Measurements from ENCODE around the gene HOXA6. TPM values are rescaled to one million over a fixed set of nuclear protein-coding genes. Genes with fewer than 3 reads are reported as not detected.

The HOXA6 gene
- total and polyA plus RNA-seq, 2 donors from 2014 or later, result 1.1 to 22.0 TPM

DNA sequence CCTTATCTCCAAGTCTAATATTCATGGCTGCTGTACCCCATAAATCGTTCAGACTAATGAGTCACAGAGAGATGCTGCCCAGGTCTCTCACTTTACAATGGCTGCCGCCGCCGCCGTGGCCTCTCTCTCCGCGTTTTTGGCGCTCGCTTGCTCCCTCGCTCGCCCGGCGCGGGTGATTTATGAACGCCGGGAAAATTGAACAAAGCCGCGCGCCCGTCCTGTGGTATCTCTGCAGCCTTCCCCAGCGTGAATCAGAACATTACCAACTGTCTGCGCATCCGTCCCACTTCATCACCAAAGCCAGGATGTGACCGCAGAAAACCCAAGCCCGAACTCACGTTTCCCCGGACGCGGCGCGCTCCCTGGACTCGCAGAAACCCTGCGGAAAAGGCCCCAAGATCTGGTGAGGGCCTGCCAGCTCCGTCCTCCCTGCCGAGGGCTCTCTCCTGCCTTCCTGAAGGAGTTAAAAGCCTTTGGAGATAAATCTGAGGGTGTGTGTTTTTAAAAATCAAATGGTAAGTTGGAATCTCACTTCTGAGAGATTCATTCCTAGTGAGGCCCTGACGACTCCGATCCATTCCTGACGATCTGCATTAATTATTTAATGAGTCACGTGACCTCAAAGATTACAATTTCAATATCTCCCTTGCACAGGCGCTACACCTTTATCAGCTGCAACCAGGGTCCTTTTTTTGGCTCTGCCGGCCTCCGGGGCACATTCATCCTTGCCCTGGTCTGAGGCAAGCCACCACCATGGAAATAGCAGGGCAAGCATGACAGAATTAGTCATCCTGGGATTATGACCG, 23.3 kb downstream of the HOXA6 start:
- H3K9me3 ChIP-seq (ENCODE audit: control insufficient read depth in 2 of 3, insufficient read depth in 1 of 3, low read length in 3 of 3), result no peaks in the 10 kb centered on the region
- TF ChIP-seq, protein P1, sequence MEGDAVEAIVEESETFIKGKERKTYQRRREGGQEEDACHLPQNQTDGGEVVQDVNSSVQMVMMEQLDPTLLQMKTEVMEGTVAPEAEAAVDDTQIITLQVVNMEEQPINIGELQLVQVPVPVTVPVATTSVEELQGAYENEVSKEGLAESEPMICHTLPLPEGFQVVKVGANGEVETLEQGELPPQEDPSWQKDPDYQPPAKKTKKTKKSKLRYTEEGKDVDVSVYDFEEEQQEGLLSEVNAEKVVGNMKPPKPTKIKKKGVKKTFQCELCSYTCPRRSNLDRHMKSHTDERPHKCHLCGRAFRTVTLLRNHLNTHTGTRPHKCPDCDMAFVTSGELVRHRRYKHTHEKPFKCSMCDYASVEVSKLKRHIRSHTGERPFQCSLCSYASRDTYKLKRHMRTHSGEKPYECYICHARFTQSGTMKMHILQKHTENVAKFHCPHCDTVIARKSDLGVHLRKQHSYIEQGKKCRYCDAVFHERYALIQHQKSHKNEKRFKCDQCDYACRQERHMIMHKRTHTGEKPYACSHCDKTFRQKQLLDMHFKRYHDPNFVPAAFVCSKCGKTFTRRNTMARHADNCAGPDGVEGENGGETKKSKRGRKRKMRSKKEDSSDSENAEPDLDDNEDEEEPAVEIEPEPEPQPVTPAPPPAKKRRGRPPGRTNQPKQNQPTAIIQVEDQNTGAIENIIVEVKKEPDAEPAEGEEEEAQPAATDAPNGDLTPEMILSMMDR (IDR thresholded peaks at IDR 0.05; ENCODE audit: borderline replicate concordance, extremely low read depth, insufficient read depth), result no peak
- peaks cover 36 to 47% (median 38%) of the 10 kb centered on the region in 3 donors for H3K4me1 ChIP-seq (ENCODE audit: control insufficient read depth in 2 of 3, insufficient read depth in 2 of 3, low read depth in 1 of 3, low read length in 3 of 3)
- FAIRE-seq (no peak), DNase-seq (peak in 4 of 5 donors; percentile 68 to 91 (median 83))
- peak overlapping the region; percentile 59 to 75 (median 70) for H3K4me3 ChIP-seq (ENCODE audit: low read length in 3 of 3)
- peak overlapping the region; percentile 88 for H3K27ac ChIP-seq (ENCODE audit: low read depth in 2 of 2, low read length in 2 of 2)
- no peaks in the 10 kb centered on the region for H3K27me3 ChIP-seq (ENCODE audit: control insufficient read depth, insufficient read depth, low read length)
- peaks cover 0 to 2% (median 0%) of the 10 kb centered on the region in 3 donors for H3K36me3 ChIP-seq (ENCODE audit: control insufficient read depth in 2 of 3, insufficient read depth in 3 of 3, low read length in 3 of 3)
- intact Hi-C loops (cut with DNase I), result no loop called here
- peak overlapping the region in 2 of 3 donors; percentile 81 to 84 for H3K9ac ChIP-seq (ENCODE audit: low read length in 3 of 3)

DNA sequence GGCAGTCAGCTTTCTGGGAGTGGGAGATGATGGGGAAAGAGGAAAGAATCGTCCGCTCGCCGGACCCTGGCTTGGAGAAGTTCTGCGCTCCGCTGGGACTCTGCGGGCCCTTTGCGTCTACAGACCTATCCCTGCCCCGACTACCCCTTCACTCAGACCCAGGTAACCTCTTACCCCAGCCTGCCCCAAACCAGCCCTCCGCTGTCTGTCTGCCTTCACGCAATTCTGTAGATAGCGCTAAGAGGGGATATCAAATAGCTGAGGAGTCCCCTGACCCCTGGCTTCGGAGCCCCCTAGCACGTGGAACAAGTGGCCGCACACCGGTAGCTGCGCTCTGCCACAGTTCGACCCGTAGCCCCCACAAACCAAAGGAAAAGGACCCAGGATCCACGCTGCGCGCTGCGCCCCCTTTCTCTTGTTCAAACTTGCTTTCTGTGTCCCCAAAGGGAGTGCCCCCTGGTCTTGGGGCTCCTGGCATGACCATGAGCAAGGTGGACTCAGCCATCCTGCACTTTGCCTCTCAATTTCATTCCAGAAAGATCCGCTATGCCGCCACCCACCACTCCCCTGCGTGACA, 24.0 kb downstream of the HOXA6 start:
- DNase-seq, result peak in 3 of 5 donors; percentile 37 to 74 (median 58)
- H3K4me1 ChIP-seq (ENCODE audit: control insufficient read depth in 2 of 3, insufficient read depth in 2 of 3, low read depth in 1 of 3, low read length in 3 of 3), result peaks cover 37 to 51% (median 37%) of the 10 kb centered on the region in 3 donors
- no peaks in the 10 kb centered on the region for H3K27me3 ChIP-seq (ENCODE audit: control insufficient read depth, insufficient read depth, low read length)
- peak overlapping the region; percentile 88 for H3K27ac ChIP-seq (ENCODE audit: low read depth in 2 of 2, low read length in 2 of 2)
- TF ChIP-seq, protein P1 (IDR thresholded peaks at IDR 0.05; ENCODE audit: borderline replicate concordance, extremely low read depth, insufficient read depth), result no peak
- peaks cover 0 to under 1% (median 0%) of the 10 kb centered on the region in 3 donors for H3K36me3 ChIP-seq (ENCODE audit: control insufficient read depth in 2 of 3, insufficient read depth in 3 of 3, low read length in 3 of 3)
- peak overlapping the region; percentile 64 to 84 (median 81) for H3K9ac ChIP-seq (ENCODE audit: low read length in 3 of 3)
- H3K4me3 ChIP-seq (ENCODE audit: low read length in 3 of 3), result peak overlapping the region; percentile 59 to 75 (median 70)
- no peak for FAIRE-seq
- H3K9me3 ChIP-seq (ENCODE audit: control insufficient read depth in 2 of 3, insufficient read depth in 1 of 3, low read length in 3 of 3), result no peaks in the 10 kb centered on the region
- intact Hi-C loops (cut with DNase I), result no loop called here

DNA sequence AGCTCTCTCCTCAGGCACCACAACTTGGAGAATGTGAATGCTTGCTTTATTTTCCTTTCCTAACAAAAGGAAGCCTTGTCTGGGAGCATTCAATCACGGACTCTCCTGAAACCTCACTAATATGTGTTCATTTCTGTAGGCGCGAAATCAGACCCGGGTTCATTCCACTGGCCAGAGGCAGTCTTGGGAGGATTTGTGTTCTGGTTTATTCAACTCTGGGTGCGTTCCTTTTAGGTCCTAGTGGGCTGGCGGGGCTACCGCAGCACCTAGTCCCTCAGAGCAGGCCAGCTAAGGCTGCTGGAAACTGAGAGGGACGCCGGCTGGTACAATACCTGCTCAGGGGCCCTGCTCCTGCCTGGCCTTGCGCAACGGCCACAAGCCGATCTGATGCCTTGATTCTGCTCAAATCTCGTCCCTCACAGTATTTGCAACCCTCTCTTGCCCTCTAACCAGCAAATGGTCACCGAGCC, 24.5 kb downstream of the HOXA6 start:
- Histone ChIP-seq H3K4me3 (ENCODE audit: low read length in 3 of 3) (peak overlapping the region; percentile 59 to 75 (median 70)), H3K27ac (ENCODE audit: low read depth in 2 of 2, low read length in 2 of 2) (peak overlapping the region; percentile 88), H3K36me3 (ENCODE audit: control insufficient read depth in 2 of 3, insufficient read depth in 3 of 3, low read length in 3 of 3) (no peaks in the 10 kb centered on the region), H3K9ac (ENCODE audit: low read length in 3 of 3) (peak overlapping the region; percentile 61 to 84 (median 81)), H3K27me3 (ENCODE audit: control insufficient read depth, insufficient read depth, low read length) (no peaks in the 10 kb centered on the region), H3K4me1 (ENCODE audit: control insufficient read depth in 2 of 3, insufficient read depth in 2 of 3, low read depth in 1 of 3, low read length in 3 of 3) (peaks cover 39 to 55% (median 41%) of the 10 kb centered on the region in 3 donors), H3K9me3 (ENCODE audit: control insufficient read depth in 2 of 3, insufficient read depth in 1 of 3, low read length in 3 of 3) (no peaks in the 10 kb centered on the region)
- FAIRE-seq (no peak), DNase-seq (peak in 4 of 5 donors; percentile 60 to 76 (median 70))
- TF ChIP-seq, protein P1 (IDR thresholded peaks at IDR 0.05; ENCODE audit: borderline replicate concordance, extremely low read depth, insufficient read depth), result no peak
- intact Hi-C loops (cut with DNase I), result no loop called here

All from kidney (tissue), 14 donors.